Left lobe of liver (tissue), 2 donors: ENCODE measurements around the gene PNLDC1. TPM values are rescaled to one million over a fixed set of nuclear protein-coding genes. Genes with fewer than 3 reads are reported as not detected.
A peak's percentile ranks its signal among the peaks of the same experiment; 100 is the strongest.

Experiments used
- ATAC-seq: fragments of 200-7000 bp; cut with Tn5 transposase; one replicate; pipeline ENCODE4 v1.9.1; 2020; ENCODE audit warnings: mild to moderate bottlenecking, moderate library complexity
- DNase-seq: peaks from one replicate; pipeline ENCODE4 v3.0.0-alpha.2; 2020; ENCODE audit warnings: low spot score
- total RNA-seq: library from RNA; stranded (reverse); gene quantifications from one replicate; pipeline ENCODE4 v1.2.1, GENCODE V29; 2021
- donor health status: DM: no; HTN: no; CAD: no; lungs with moderate emphysema.
- donor health status: DM: no; HTN: yes; CAD: no.

The PNLDC1 gene
- 0.23 TPM for total RNA-seq

- no peak for DNase-seq
- no peak for ATAC-seq
Measured at GRCh38 chr6:159800141-159800865, at the start of gene PNLDC1. PNLDC1 (plus strand) TSS chr6:159800276; CDS start chr6:159800308, 32 bp downstream.

- DNase-seq (no peak), ATAC-seq (no peak)
Measured at GRCh38 chr6:159751448-159751847, 48.6 kb upstream of the PNLDC1 start.

- ATAC-seq (no peak), DNase-seq (no peak)
Measured at GRCh38 chr6:159753081-159753872, 46.8 kb upstream of the PNLDC1 start.

GRCh38 chr6:159754401-159754800 is 45.7 kb upstream of the PNLDC1 start:
- DNase-seq (no peak), ATAC-seq (no peak)

- no peak for DNase-seq
- no peak for ATAC-seq
Measured at GRCh38 chr6:159754959-159755914, 44.8 kb upstream of the PNLDC1 start.

GRCh38 chr6:159756508-159756907 is 43.6 kb upstream of the PNLDC1 start:
- ATAC-seq (no peak), DNase-seq (no peak)

- DNase-seq (no peak), ATAC-seq (no peak)
Measured at GRCh38 chr6:159758031-159759001, 41.8 kb upstream of the PNLDC1 start.

- ATAC-seq (no peak), DNase-seq (no peak)
Measured at GRCh38 chr6:159759645-159760044, 40.4 kb upstream of the PNLDC1 start.

- no peak for ATAC-seq
- no peak for DNase-seq
Measured at GRCh38 chr6:159760602-159761057, 39.4 kb upstream of the PNLDC1 start.

GRCh38 chr6:159761129-159761872 is 38.8 kb upstream of the PNLDC1 start:
- ATAC-seq: no peak
- DNase-seq: peak; percentile 52

- peak; percentile 93 for ATAC-seq
Measured at GRCh38 chr6:159761873-159762680, 38.0 kb upstream of the PNLDC1 start, which contains the start of gene ACAT2. ACAT2 (plus strand) TSS chr6:159762045; CDS start chr6:159762088, 43 bp downstream.

GRCh38 chr6:159762681-159763293 is 37.3 kb upstream of the PNLDC1 start:
- DNase-seq (peak; percentile 77), ATAC-seq (peak; percentile 62)

More at GRCh38 chr6:159761873-159762680, 38.0 kb upstream of the PNLDC1 start, which contains the start of gene ACAT2:
- DNase-seq: peak; percentile 96

GRCh38 chr6:159766906-159767305 is 33.2 kb upstream of the PNLDC1 start:
- no peak for DNase-seq

GRCh38 chr6:159769470-159769869 is 30.6 kb upstream of the PNLDC1 start:
- no peak for ATAC-seq
- no peak for DNase-seq

More at GRCh38 chr6:159766906-159767305, 33.2 kb upstream of the PNLDC1 start:
- no peak for ATAC-seq

- ATAC-seq: no peak
- DNase-seq: no peak
Measured at GRCh38 chr6:159772196-159772595, 27.9 kb upstream of the PNLDC1 start.

- peak; percentile 22 for ATAC-seq
- DNase-seq: no peak
Measured at GRCh38 chr6:159777240-159777904, 22.7 kb upstream of the PNLDC1 start.

GRCh38 chr6:159778131-159778530 is 21.9 kb upstream of the PNLDC1 start:
- ATAC-seq (no peak), DNase-seq (no peak)
